ENCODE data around the gene LSAMP. TPM values are rescaled to one million over a fixed set of nuclear protein-coding genes. Genes with fewer than 3 reads are reported as not detected.

Gene LSAMP
- total RNA-seq, 1 experiment from 2014 or later: not detected

GRCh38 chr3:115921711-115922110, 523.6 kb downstream of the LSAMP start:
- no peak for DNase-seq
- H3F3A ChIP-seq (ENCODE audit: insufficient read depth, low read depth): no peaks in the 10 kb centered on the region
- intact Hi-C loops (cut with micrococcal nuclease; ENCODE audit: unreplicated experiment): no loop called here
- no peak for TF ChIP-seq CTCF (conservative IDR thresholded peaks at IDR 0.05)
- TF ChIP-seq EZH2 (IDR thresholded peaks at IDR 0.05; ENCODE audit: low read depth): no peak
- no peaks in the 10 kb centered on the region for H3K36me3 ChIP-seq (ENCODE audit: low read depth)
- ChIA-PET POLR2A (ENCODE audit: unreplicated experiment) (interaction anchor here (0.7 kb wide), 1 partner anchor 1723 kb away, joined by 6 read pairs; no protein-coding TSS in a partner anchor), CTCF (no interaction called here)
- H3K9me3 ChIP-seq (ENCODE audit: insufficient read depth, low read depth): no peaks in the 10 kb centered on the region
- no peaks in the 10 kb centered on the region for H4K20me1 ChIP-seq (ENCODE audit: insufficient read depth)
- H3K27ac ChIP-seq: no peak overlapping the region
- H3K4me2 ChIP-seq: no peak overlapping the region
- no peaks in the 10 kb centered on the region for H3K9me2 ChIP-seq (ENCODE audit: insufficient read depth)
- no peak overlapping the region for H3K4me3 ChIP-seq
- H2AFZ ChIP-seq: no peak overlapping the region
- H3K79me2 ChIP-seq (ENCODE audit: low read depth): no peaks in the 10 kb centered on the region
- H3K27me3 ChIP-seq (ENCODE audit: insufficient read depth, low read depth): no peaks in the 10 kb centered on the region
- H3K4me1 ChIP-seq (replicated peaks; ENCODE audit: insufficient read depth): no peaks in the 10 kb centered on the region
- no TSS peak for BruUV-seq (replicated peaks)

GRCh38 chr3:115918900-115919299, 526.4 kb downstream of the LSAMP start:
- Histone ChIP-seq H3K9me3 (ENCODE audit: insufficient read depth, low read depth) (no peaks in the 10 kb centered on the region), H3K27me3 (ENCODE audit: insufficient read depth, low read depth) (no peaks in the 10 kb centered on the region), H3F3A (ENCODE audit: insufficient read depth, low read depth) (no peaks in the 10 kb centered on the region), H3K9me2 (ENCODE audit: insufficient read depth) (no peaks in the 10 kb centered on the region), H3K36me3 (ENCODE audit: low read depth) (no peaks in the 10 kb centered on the region), H3K4me1 (replicated peaks; ENCODE audit: insufficient read depth) (no peaks in the 10 kb centered on the region), H4K20me1 (ENCODE audit: insufficient read depth) (no peaks in the 10 kb centered on the region), H3K27ac (no peak overlapping the region), H2AFZ (no peak overlapping the region), H3K4me3 (no peak overlapping the region), H3K4me2 (no peak overlapping the region), H3K79me2 (ENCODE audit: low read depth) (no peaks in the 10 kb centered on the region)
- TF ChIP-seq CTCF (conservative IDR thresholded peaks at IDR 0.05) (no peak), EZH2 (IDR thresholded peaks at IDR 0.05; ENCODE audit: low read depth) (no peak)
- ChIA-PET POLR2A (ENCODE audit: unreplicated experiment) (no interaction called here), CTCF (no interaction called here)
- intact Hi-C loops (cut with micrococcal nuclease; ENCODE audit: unreplicated experiment): no loop called here
- BruUV-seq (replicated peaks): no TSS peak
- no peak for DNase-seq

GRCh38 chr3:115916866-115917265, 528.4 kb downstream of the LSAMP start:
- POLR2A ChIA-PET (ENCODE audit: unreplicated experiment): no interaction called here
- intact Hi-C loops (cut with micrococcal nuclease; ENCODE audit: unreplicated experiment): no loop called here

More at GRCh38 chr3:115916866-115917265, 528.4 kb downstream of the LSAMP start:
- H3K9me2 ChIP-seq (ENCODE audit: insufficient read depth): no peaks in the 10 kb centered on the region
- H3K4me3 ChIP-seq: no peak overlapping the region
- H3K79me2 ChIP-seq (ENCODE audit: low read depth): no peaks in the 10 kb centered on the region
- H4K20me1 ChIP-seq (ENCODE audit: insufficient read depth): no peaks in the 10 kb centered on the region
- H3K27ac ChIP-seq: no peak overlapping the region
- H2AFZ ChIP-seq: no peak overlapping the region
- CTCF ChIA-PET: no interaction called here
- no peaks in the 10 kb centered on the region for H3K27me3 ChIP-seq (ENCODE audit: insufficient read depth, low read depth)
- no peaks in the 10 kb centered on the region for H3K4me1 ChIP-seq (replicated peaks; ENCODE audit: insufficient read depth)
- H3K36me3 ChIP-seq (ENCODE audit: low read depth): no peaks in the 10 kb centered on the region
- no peak overlapping the region for H3K4me2 ChIP-seq
- DNase-seq: no peak
- no peaks in the 10 kb centered on the region for H3K9me3 ChIP-seq (ENCODE audit: insufficient read depth, low read depth)
- H3F3A ChIP-seq (ENCODE audit: insufficient read depth, low read depth): no peaks in the 10 kb centered on the region
- no TSS peak for BruUV-seq (replicated peaks)
- no peak for TF ChIP-seq CTCF (conservative IDR thresholded peaks at IDR 0.05)
- TF ChIP-seq EZH2 (IDR thresholded peaks at IDR 0.05; ENCODE audit: low read depth): no peak

Data from PC-9 (cell line).